ENCODE measurements around the gene MMAB.

GRCh38 chr12:109521831-109522230, 51.5 kb downstream of the MMAB start:
- no peak for TF ChIP-seq CTCF (IDR thresholded peaks at IDR 0.05; ENCODE audit: low read depth, low read length)
- TF ChIP-seq EZH2phosphoT487 (IDR thresholded peaks at IDR 0.05; ENCODE audit: low read depth): no peak

Measured in OCI-LY3 (cell line).